K562 (cell line): ENCODE measurements around the gene MLLT11. TPM values are rescaled to one million over a fixed set of nuclear protein-coding genes. Genes with fewer than 3 reads are reported as not detected.

ENCODE experiments used
- ATF7 ChIP-seq: fragments of 450-650 bp; IDR thresholded peaks from 2 replicates; pipeline ENCODE4 v1.7.1; 2014; ENCODE audit warnings: mild to moderate bottlenecking, moderate library complexity
- CHCHD3 ChIP-seq: fragments of 250-450 bp; sonication (Bioruptor Pico); IDR thresholded peaks from 2 replicates; pipeline ENCODE4 v2.1.2; 2022; ENCODE audit warnings: mild to moderate bottlenecking
- ETV5 ChIP-seq: sonication (generic); formaldehyde crosslinking; IDR thresholded peaks from 2 replicates; pipeline ENCODE4 v1.4.0; 2020; ENCODE audit warnings: low read depth, mild to moderate bottlenecking, missing genetic modification reagents
- GTF2F1 ChIP-seq: IDR thresholded peaks from 2 replicates; pipeline ENCODE4 v1.6.1; 2011; ENCODE audit warnings: low read depth, low read length, improper control_type of control experiment
- KDM5B ChIP-seq: fragments of 200-600 bp; sonication (generic); IDR thresholded peaks from 2 replicates; pipeline ENCODE4 v1.6.1; 2012; ENCODE audit warnings: low read depth, mild to moderate bottlenecking, moderate library complexity, low read length, control low read depth, inconsistent platforms; ENCODE audit not compliant: insufficient replicate concordance
- MAFK ChIP-seq: IDR thresholded peaks from 2 replicates; pipeline ENCODE4 v1.6.1; 2011; ENCODE audit warnings: low read length, improper control_type of control experiment
- MEIS2 ChIP-seq: fragments of 450-650 bp; IDR thresholded peaks from 2 replicates; pipeline ENCODE4 v1.6.1; 2014; ENCODE audit warnings: mild to moderate bottlenecking; ENCODE audit not compliant: partially characterized antibody
- MIER1 ChIP-seq: fragments of 450-650 bp; IDR thresholded peaks from 2 replicates; pipeline ENCODE4 v1.6.1; 2016; ENCODE audit warnings: antibody characterized with exemption, mild to moderate bottlenecking, low read depth
- NFE2 ChIP-seq: IDR thresholded peaks from 2 replicates; pipeline ENCODE4 v1.6.1; 2014; ENCODE audit warnings: antibody characterized with exemption, low read depth
- NR4A1 ChIP-seq, 2 experiments: fragments of 250-450 bp in 1 of 2; fragments of 450-650 bp in 1 of 2; sonication (Bioruptor Pico) in 1 of 2; IDR thresholded peaks; 2 replicates each; pipeline versions ENCODE4 v1.4.0 to v1.6.1; 2016 to 2020; ENCODE audit warnings: mild to moderate bottlenecking in 2 of 2, missing compliant biosample characterization in 1 of 2, missing genetic modification characterization in 1 of 2, moderate library complexity in 1 of 2
- POLR2A ChIP-seq: fragments of 450-650 bp; conservative IDR thresholded peaks from 2 replicates; pipeline ENCODE4 v1.6.1; 2016
- POLR2AphosphoS5 ChIP-seq: IDR thresholded peaks from 2 replicates; pipeline ENCODE4 v1.6.1; 2011; ENCODE audit warnings: mild to moderate bottlenecking, low read depth, low read length, moderate library complexity; ENCODE audit not compliant: control insufficient read depth, insufficient read depth
- RBBP5 ChIP-seq: fragments of 200-600 bp; sonication (generic); IDR thresholded peaks from 2 replicates; pipeline ENCODE4 v1.6.1; 2012; ENCODE audit warnings: borderline replicate concordance, mild to moderate bottlenecking, low read length, control low read depth, inconsistent platforms; ENCODE audit not compliant: insufficient read depth, poor library complexity, severe bottlenecking
- SMARCB1 ChIP-seq: IDR thresholded peaks from 2 replicates; pipeline ENCODE4 v1.6.1; 2011; ENCODE audit warnings: improper control_type of control experiment, low read depth; ENCODE audit not compliant: insufficient read length
- YY1 ChIP-seq, 3 experiments: IDR thresholded peaks; 2 replicates each; pipeline ENCODE4 v1.6.1; 2011; ENCODE audit warnings: low read length in 2 of 3, mild to moderate bottlenecking in 2 of 3, moderate library complexity in 2 of 3, borderline replicate concordance in 1 of 3, control low read depth in 1 of 3, low read depth in 1 of 3; ENCODE audit not compliant: insufficient read depth in 3 of 3, insufficient replicate concordance in 2 of 3, control insufficient read depth in 1 of 3, insufficient read length in 1 of 3; ENCODE audit errors: extremely low read depth in 1 of 3
- ZNF766 ChIP-seq: fragments of 200-800 bp; sonication (Bioruptor generic); conservative IDR thresholded peaks from 2 replicates; pipeline ENCODE4 v1.6.1; 2016; ENCODE audit warnings: missing genetic modification characterization, missing compliant biosample characterization
- polyA plus RNA-seq, 8 experiments: library from polyadenylated mRNA; depleted of rRNA in 4 of 8; stranded (reverse) in 5 of 8; unstranded in 3 of 8; fragments of >200 nt; fragmentation: Nextera tagmentation in 2 of 8; fragmentation: Illumina TruSeq in 1 of 8; extraction: Ambion mirVana in 2 of 8; extraction: Trizol in 1 of 8; gene quantifications; 2 replicates each; pipeline versions ENCODE4 v1.2.1 to v1.2.3, GENCODE V29; 2011 to 2014; ENCODE audit warnings: inconsistent platforms in 1 of 8, missing spikeins in 1 of 8
- total RNA-seq, 7 experiments: library from RNA; depleted of rRNA in 6 of 7; stranded (reverse); fragments of >200 nt in 6 of 7; fragmentation: Illumina TruSeq in 2 of 7; extraction: Trizol in 2 of 7; gene quantifications; 2 replicates each; pipeline versions ENCODE4 v1.2.1 to v1.2.3, GENCODE V29; 2011 to 2021; ENCODE audit warnings: low replicate concordance in 1 of 7
- TF ChIP-seq, protein P1 (sequence below): fragments of 450-650 bp; IDR thresholded peaks from 2 replicates; pipeline ENCODE4 v1.6.1; 2014; ENCODE audit warnings: low read depth, mild to moderate bottlenecking, moderate library complexity, borderline replicate concordance
- TF ChIP-seq, protein P2 (sequence below), 2 experiments: fragments of 450-650 bp; IDR thresholded peaks; 2 replicates each; pipeline ENCODE4 v1.6.1; 2016
- TF ChIP-seq, protein P3 (sequence below): fragments of 200-800 bp; sonication (Bioruptor generic); IDR thresholded peaks from 2 replicates; pipeline ENCODE4 v1.6.1; 2017; ENCODE audit warnings: missing genetic modification characterization, missing compliant biosample characterization

MLLT11 gene
- total and polyA plus RNA-seq, 9 of the 15 experiments (the other 6 are each of a cell fraction or from before 2014, with no cell fraction given): 12.1 to 91.0 (median 22.0) TPM

DNA sequence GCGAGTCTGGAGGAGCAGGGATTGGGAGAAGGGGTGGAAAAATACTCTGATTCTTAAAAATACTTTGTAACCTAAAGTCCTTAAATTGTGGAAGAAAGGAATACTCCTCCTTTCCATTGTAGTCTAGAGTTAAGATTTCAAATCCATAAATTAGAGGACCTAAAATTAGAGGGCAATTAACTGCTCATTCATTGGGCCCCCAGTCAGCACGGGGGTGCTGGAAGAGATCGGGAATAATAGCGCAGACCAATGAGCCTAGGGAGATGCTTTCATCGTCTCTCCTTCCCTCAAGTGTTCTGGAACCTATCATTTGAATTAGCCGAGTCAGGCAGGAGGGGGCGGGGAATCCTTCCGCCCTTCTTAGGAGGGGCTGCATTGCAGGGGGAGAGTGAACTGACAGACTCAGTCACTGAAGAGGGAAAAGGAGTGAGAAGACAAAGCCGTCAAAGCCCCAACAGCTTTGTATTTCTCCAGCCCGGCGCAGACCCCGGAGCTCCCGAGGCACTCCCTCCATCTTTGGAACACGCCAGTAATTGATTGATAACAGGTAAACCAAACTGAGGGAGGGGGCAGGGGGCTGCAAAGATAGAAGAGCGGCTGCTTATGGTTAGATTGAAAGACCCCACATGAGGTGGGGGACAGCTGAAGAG, at the start of gene MLLT11 (continued):
- TF ChIP-seq, protein P1, sequence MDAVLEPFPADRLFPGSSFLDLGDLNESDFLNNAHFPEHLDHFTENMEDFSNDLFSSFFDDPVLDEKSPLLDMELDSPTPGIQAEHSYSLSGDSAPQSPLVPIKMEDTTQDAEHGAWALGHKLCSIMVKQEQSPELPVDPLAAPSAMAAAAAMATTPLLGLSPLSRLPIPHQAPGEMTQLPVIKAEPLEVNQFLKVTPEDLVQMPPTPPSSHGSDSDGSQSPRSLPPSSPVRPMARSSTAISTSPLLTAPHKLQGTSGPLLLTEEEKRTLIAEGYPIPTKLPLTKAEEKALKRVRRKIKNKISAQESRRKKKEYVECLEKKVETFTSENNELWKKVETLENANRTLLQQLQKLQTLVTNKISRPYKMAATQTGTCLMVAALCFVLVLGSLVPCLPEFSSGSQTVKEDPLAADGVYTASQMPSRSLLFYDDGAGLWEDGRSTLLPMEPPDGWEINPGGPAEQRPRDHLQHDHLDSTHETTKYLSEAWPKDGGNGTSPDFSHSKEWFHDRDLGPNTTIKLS: 0 out of 2 replicates have a peak, but pooled peaks have one; percentile 11
- TF ChIP-seq CHCHD3 (CRISPR knock-in tag) (no peak), MAFK (peak; percentile 53), POLR2A (peak; percentile 75), YY1 (IDR thresholded peaks at IDR 0.05; ENCODE audit: borderline replicate concordance in 1 of 3, control insufficient read depth in 1 of 3, extremely low read depth in 1 of 3, insufficient read depth in 3 of 3, insufficient read length in 1 of 3, insufficient replicate concordance in 2 of 3, low read depth in 1 of 3, low read length in 2 of 3) (peak in 1 of 3 experiments; percentile 77), NR4A1 (CRISPR knock-in tag; IDR thresholded peaks at IDR 0.05) (no peak), NR4A1 (tag; IDR thresholded peaks at IDR 0.05) (no peak), NFE2 (peak; percentile 85), ZNF766 (CRISPR knock-in tag) (no peak), MIER1 (peak; percentile 9; the same call in 1 of the 2 replicates), GTF2F1 (no peak), RBBP5 (peak; percentile 19), SMARCB1 (peak; percentile 73), KDM5B (peak; percentile 40), ETV5 (CRISPR knock-in tag) (peak; percentile 48; the same call in 1 of the 2 replicates), MEIS2 (peak; percentile 64), ATF7 (peak; percentile 9; the same call in 1 of the 2 replicates), POLR2AphosphoS5 (peak; percentile 44)
- TF ChIP-seq, protein P2, sequence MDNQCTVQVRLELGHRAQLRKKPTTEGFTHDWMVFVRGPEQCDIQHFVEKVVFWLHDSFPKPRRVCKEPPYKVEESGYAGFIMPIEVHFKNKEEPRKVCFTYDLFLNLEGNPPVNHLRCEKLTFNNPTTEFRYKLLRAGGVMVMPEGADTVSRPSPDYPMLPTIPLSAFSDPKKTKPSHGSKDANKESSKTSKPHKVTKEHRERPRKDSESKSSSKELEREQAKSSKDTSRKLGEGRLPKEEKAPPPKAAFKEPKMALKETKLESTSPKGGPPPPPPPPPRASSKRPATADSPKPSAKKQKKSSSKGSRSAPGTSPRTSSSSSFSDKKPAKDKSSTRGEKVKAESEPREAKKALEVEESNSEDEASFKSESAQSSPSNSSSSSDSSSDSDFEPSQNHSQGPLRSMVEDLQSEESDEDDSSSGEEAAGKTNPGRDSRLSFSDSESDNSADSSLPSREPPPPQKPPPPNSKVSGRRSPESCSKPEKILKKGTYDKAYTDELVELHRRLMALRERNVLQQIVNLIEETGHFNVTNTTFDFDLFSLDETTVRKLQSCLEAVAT (IDR thresholded peaks at IDR 0.05): peak in 1 of 2 experiments; percentile 35; a peak in 2 of 4 replicates
- TF ChIP-seq, protein P3, sequence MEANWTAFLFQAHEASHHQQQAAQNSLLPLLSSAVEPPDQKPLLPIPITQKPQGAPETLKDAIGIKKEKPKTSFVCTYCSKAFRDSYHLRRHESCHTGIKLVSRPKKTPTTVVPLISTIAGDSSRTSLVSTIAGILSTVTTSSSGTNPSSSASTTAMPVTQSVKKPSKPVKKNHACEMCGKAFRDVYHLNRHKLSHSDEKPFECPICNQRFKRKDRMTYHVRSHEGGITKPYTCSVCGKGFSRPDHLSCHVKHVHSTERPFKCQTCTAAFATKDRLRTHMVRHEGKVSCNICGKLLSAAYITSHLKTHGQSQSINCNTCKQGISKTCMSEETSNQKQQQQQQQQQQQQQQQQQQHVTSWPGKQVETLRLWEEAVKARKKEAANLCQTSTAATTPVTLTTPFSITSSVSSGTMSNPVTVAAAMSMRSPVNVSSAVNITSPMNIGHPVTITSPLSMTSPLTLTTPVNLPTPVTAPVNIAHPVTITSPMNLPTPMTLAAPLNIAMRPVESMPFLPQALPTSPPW (CRISPR knock-in tag): peak; percentile 4; the same call in 1 of the 2 replicates
